Trophoblast cell (in vitro differentiated cells and primary cell): ENCODE data around the gene SLC12A3.

Experiments used
- DNase-seq, 2 donors: peaks; one replicate each; pipeline ENCODE4 v3.0.0-alpha.2; 2016
- H2AFZ ChIP-seq: 2 replicates; pipeline ENCODE4 v1.6.1; 2013; ENCODE audit warnings: low read length, moderate library complexity, mild to moderate bottlenecking; ENCODE audit not compliant: insufficient read depth, poor library complexity
- H2AK5ac ChIP-seq: 2 replicates; pipeline ENCODE4 v1.6.1; 2013; ENCODE audit warnings: mild to moderate bottlenecking, low read length
- H2BK120ac ChIP-seq: 2 replicates; pipeline ENCODE4 v1.6.1; 2013; ENCODE audit warnings: low read length, mild to moderate bottlenecking, moderate library complexity; ENCODE audit not compliant: insufficient read depth, poor library complexity
- H2BK12ac ChIP-seq: 2 replicates; pipeline ENCODE4 v1.6.1; 2013; ENCODE audit warnings: mild to moderate bottlenecking, low read length, moderate library complexity
- H2BK5ac ChIP-seq: 2 replicates; pipeline ENCODE4 v1.6.1; 2013; ENCODE audit warnings: low read length, low read depth, moderate library complexity, mild to moderate bottlenecking; ENCODE audit not compliant: poor library complexity
- H3K14ac ChIP-seq: 2 replicates; pipeline ENCODE4 v1.6.1; 2013; ENCODE audit warnings: mild to moderate bottlenecking, low read length
- H3K18ac ChIP-seq: 2 replicates; pipeline ENCODE4 v1.6.1; 2013; ENCODE audit warnings: mild to moderate bottlenecking, low read length
- H3K23ac ChIP-seq: 2 replicates; pipeline ENCODE4 v1.6.1; 2013; ENCODE audit warnings: low read length
- H3K27ac ChIP-seq: 2 replicates; pipeline ENCODE4 v1.5.1; 2013; ENCODE audit warnings: low read depth, mild to moderate bottlenecking, inconsistent platforms, low read length, moderate library complexity
- H3K27me3 ChIP-seq: 2 replicates; pipeline ENCODE4 v1.6.1; 2013; ENCODE audit warnings: inconsistent platforms, mild to moderate bottlenecking, low read length, moderate library complexity; ENCODE audit not compliant: insufficient read depth
- H3K36me3 ChIP-seq, 2 experiments: 1 replicate in 1 of 2; 2 replicates in 1 of 2; pipeline ENCODE4 v1.6.1; 2013; ENCODE audit warnings: low read length in 2 of 2, mild to moderate bottlenecking in 2 of 2, moderate library complexity in 1 of 2; ENCODE audit not compliant: insufficient read depth in 2 of 2, control insufficient read depth in 1 of 2
- H3K4ac ChIP-seq: 2 replicates; pipeline ENCODE4 v1.6.1; 2013; ENCODE audit warnings: low read depth, mild to moderate bottlenecking, low read length, moderate library complexity
- H3K4me1 ChIP-seq, 2 experiments: 1 replicate in 1 of 2; 2 replicates in 1 of 2; pipeline ENCODE4 v1.6.1; 2013; ENCODE audit warnings: low read length in 2 of 2, mild to moderate bottlenecking in 2 of 2, moderate library complexity in 1 of 2; ENCODE audit not compliant: insufficient read depth in 2 of 2, control insufficient read depth in 1 of 2
- H3K4me2 ChIP-seq: 2 replicates; pipeline ENCODE4 v1.6.1; 2013; ENCODE audit warnings: inconsistent platforms, mild to moderate bottlenecking, low read length, moderate library complexity
- H3K4me3 ChIP-seq: 2 replicates; pipeline ENCODE4 v1.5.1; 2013; ENCODE audit warnings: mild to moderate bottlenecking, low read depth, low read length, inconsistent platforms
- H3K79me1 ChIP-seq: one replicate; pipeline ENCODE4 v1.6.1; 2013; ENCODE audit warnings: low read length
- H3K79me2 ChIP-seq: 2 replicates; pipeline ENCODE4 v1.6.1; 2013; ENCODE audit warnings: low read length, mild to moderate bottlenecking; ENCODE audit not compliant: control insufficient read depth, insufficient read depth, poor library complexity
- H3K9ac ChIP-seq: 2 replicates; pipeline ENCODE4 v1.6.1; 2013; ENCODE audit warnings: mild to moderate bottlenecking, low read length
- H3K9me3 ChIP-seq: 2 replicates; pipeline ENCODE4 v1.6.1; 2013; ENCODE audit warnings: low read depth, mild to moderate bottlenecking, control low read depth, inconsistent platforms, low read length; ENCODE audit not compliant: insufficient read depth
- H4K12ac ChIP-seq: 2 replicates; pipeline ENCODE4 v1.6.1; 2013; ENCODE audit warnings: low read depth, mild to moderate bottlenecking, low read length, moderate library complexity
- H4K8ac ChIP-seq: 2 replicates; pipeline ENCODE4 v1.6.1; 2013; ENCODE audit warnings: low read depth, mild to moderate bottlenecking, low read length, moderate library complexity
- H4K91ac ChIP-seq: one replicate; pipeline ENCODE4 v1.6.1; 2013; ENCODE audit warnings: low read depth, mild to moderate bottlenecking, low read length, moderate library complexity
- WGBS: extraction: QIAGEN DNeasy Blood & Tissue Kit; methylation state at CpG from one replicate; pipeline ENCODE4 v1.1.7; 2013; ENCODE audit warnings: missing lambda C conversion rate; ENCODE audit not compliant: insufficient read length, insufficient coverage; ENCODE audit errors: extremely low coverage; 5-methylcytosine and 5-hydroxymethylcytosine counted together

The SLC12A3 gene

DNA sequence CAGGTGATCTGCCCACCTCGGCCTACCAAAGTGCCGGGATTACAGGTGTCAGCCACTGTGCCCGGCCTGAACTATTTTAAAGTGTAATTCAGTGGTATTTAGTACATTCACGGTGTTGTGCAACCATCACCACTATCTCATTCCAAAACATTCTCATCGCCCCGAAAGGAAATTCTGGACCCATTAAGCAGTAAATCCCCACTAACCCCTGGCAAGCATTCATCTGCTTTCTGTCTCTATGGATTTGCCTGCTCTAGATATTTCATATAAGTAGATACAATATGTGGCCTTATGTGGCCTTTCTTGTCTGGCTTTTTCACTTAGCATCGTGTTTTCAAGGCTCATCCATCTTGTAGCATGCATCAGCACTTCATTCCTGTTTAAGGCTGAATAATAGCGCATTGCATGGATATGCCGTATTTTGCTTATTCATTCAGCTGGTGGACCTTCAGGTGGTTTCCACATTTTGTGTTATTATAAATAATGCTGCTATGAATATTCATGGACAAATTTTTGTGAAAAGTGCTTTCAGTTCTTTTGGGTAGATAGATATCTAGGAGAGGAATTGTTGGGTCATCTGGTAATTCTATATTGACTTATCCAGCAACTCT is 58.6 kb downstream of the SLC12A3 start:
- no peak overlapping the region for H3K14ac ChIP-seq
- no peak overlapping the region for H3K4ac ChIP-seq
- WGBS: no CpG with 5 or more reads among the region's 9 CpGs
- H3K4me1 ChIP-seq: peaks cover 13 to 16% of the 10 kb centered on the region in 2 experiments
- no peak overlapping the region for H3K23ac ChIP-seq
- H2BK120ac ChIP-seq: no peak overlapping the region
- no peak overlapping the region for H2BK12ac ChIP-seq
- no peak overlapping the region for H2AK5ac ChIP-seq
- H3K4me3 ChIP-seq: no peak overlapping the region
- no peak overlapping the region for H4K8ac ChIP-seq
- H3K4me2 ChIP-seq: no peak overlapping the region
- no peak overlapping the region for H2AFZ ChIP-seq
- no peaks in the 10 kb centered on the region for H3K36me3 ChIP-seq
- DNase-seq: peak; percentile 57 to 70
- no peak overlapping the region for H3K18ac ChIP-seq
- no peak overlapping the region for H2BK5ac ChIP-seq
- no peaks in the 10 kb centered on the region for H3K9me3 ChIP-seq
- no peaks in the 10 kb centered on the region for H3K79me2 ChIP-seq
- H3K9ac ChIP-seq: no peak overlapping the region
- H3K79me1 ChIP-seq: peaks cover 6% of the 10 kb centered on the region
- H3K27me3 ChIP-seq: no peaks in the 10 kb centered on the region
- no peak overlapping the region for H4K91ac ChIP-seq
- H4K12ac ChIP-seq: no peak overlapping the region
- no peak overlapping the region for H3K27ac ChIP-seq

DNA sequence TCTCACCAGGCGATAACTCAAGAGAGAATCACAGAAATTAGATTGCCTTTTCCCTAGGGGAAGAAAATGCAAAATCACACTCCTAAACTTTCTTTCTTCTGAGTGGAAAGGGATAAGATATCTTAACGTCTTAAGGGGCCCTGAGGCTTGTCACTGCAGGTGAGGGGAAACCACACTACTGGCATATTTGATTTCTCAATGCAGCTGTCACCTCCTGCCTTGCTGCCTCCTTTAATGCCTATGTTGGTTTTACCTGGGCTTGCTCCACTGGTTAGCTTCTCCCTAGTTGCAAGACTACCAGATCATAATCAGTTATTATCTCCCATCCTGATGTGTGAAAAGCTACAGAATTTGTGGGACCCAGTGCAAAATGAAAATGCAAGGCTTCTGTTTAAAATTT is 62.5 kb downstream of the SLC12A3 start:
- Histone ChIP-seq H4K91ac (no peak overlapping the region), H3K4me1 (peaks cover 3 to 5% of the 10 kb centered on the region in 2 experiments), H3K27me3 (no peaks in the 10 kb centered on the region), H3K14ac (no peak overlapping the region), H3K36me3 (no peaks in the 10 kb centered on the region), H4K8ac (no peak overlapping the region), H3K9ac (no peak overlapping the region), H3K4me2 (no peak overlapping the region), H4K12ac (no peak overlapping the region), H2BK120ac (no peak overlapping the region), H3K23ac (no peak overlapping the region), H2AFZ (no peak overlapping the region), H3K4ac (no peak overlapping the region), H3K18ac (no peak overlapping the region), H2BK12ac (no peak overlapping the region), H3K27ac (no peak overlapping the region), H2BK5ac (no peak overlapping the region), H3K79me1 (peaks cover 12% of the 10 kb centered on the region), H3K9me3 (no peaks in the 10 kb centered on the region), H3K79me2 (peaks cover 8% of the 10 kb centered on the region), H3K4me3 (no peak overlapping the region), H2AK5ac (no peak overlapping the region)
- no peak for DNase-seq
- no CpG with 5 or more reads among the region's 2 CpGs for WGBS

DNA sequence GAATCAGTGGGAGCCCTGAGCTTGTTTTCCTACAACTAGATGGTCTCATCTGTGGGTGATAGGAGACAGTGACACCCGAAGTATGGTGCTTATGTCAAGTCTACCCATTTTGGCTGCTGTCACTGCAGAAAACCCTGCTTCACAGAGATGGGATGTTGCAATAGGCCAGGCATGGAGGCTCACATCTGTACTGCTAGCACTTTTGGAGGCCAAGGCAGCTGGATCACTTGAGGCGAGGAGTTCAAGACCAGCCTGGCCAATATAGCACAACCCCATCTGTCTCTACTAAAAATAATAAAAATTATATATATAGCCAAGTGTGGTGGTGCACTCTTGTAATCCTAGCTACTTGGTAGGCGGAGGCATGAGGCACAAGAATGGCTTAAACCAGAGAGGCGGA is 64.6 kb downstream of the SLC12A3 start:
- no peaks in the 10 kb centered on the region for H3K27me3 ChIP-seq
- H3K23ac ChIP-seq: no peak overlapping the region
- H4K8ac ChIP-seq: no peak overlapping the region
- no peaks in the 10 kb centered on the region for H3K9me3 ChIP-seq
- no peak overlapping the region for H3K4me2 ChIP-seq
- H3K14ac ChIP-seq: no peak overlapping the region
- no peak overlapping the region for H4K91ac ChIP-seq
- no peaks in the 10 kb centered on the region for H3K36me3 ChIP-seq
- no peak overlapping the region for H2BK12ac ChIP-seq
- no peak overlapping the region for H2AK5ac ChIP-seq
- no peak overlapping the region for H3K18ac ChIP-seq
- H3K4ac ChIP-seq: no peak overlapping the region
- peaks cover 3 to 8% of the 10 kb centered on the region in 2 experiments for H3K4me1 ChIP-seq
- H3K79me2 ChIP-seq: peaks cover 12% of the 10 kb centered on the region
- H3K27ac ChIP-seq: no peak overlapping the region
- H4K12ac ChIP-seq: no peak overlapping the region
- no CpG with 5 or more reads among the region's 4 CpGs for WGBS
- no peak overlapping the region for H3K9ac ChIP-seq
- H2BK120ac ChIP-seq: no peak overlapping the region
- no peak overlapping the region for H2BK5ac ChIP-seq
- DNase-seq: no peak
- H3K4me3 ChIP-seq: no peak overlapping the region
- H3K79me1 ChIP-seq: peaks cover 15% of the 10 kb centered on the region
- no peak overlapping the region for H2AFZ ChIP-seq

DNA sequence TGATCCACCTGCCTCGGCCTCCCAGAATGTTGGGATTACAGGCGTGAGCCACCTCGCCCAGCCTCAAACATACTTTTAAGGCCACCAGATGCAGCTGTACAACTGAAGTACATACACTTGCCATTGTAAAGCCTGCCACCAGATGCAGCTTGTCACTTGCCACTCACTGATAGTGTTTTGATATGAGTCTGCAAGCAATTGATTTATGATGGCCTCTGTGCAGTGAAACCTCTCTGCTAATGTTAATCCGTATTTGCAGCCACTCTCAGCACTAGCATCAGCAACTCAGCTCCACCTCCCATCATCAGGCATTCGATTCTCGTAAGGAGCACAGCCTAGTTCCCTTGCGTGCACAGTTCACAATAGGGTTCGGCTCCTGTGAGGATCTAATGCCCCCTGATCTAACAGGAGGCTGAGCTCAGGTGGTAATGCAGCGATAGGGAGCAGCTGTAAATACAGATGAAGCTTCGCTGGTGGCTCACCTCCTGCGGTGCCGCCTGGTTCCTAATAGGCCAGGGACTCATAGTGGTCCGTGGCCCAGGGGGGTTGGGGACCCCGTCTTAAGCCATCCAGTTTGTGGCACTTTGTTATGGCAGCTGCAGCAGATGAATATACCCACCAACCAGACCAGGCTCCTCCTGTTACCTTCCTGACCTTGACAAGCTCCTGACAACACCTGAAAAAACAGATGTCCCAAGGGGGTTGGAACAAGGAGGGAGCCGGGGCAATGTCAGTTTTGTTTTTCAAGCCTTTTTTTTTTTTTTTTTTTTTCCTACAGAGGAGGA is 65.7 kb downstream of the SLC12A3 start:
- no peak overlapping the region for H2AFZ ChIP-seq
- peak in 1 of 2 donors; percentile 20 for DNase-seq
- H3K79me2 ChIP-seq: peaks cover 12% of the 10 kb centered on the region
- H3K36me3 ChIP-seq: peaks cover 0 to 3% of the 10 kb centered on the region in 2 experiments
- H2BK12ac ChIP-seq: peak overlapping the region; percentile 37
- H3K4ac ChIP-seq: no peak overlapping the region
- peak overlapping the region; percentile 56 for H4K8ac ChIP-seq
- H3K18ac ChIP-seq: no peak overlapping the region
- no peak overlapping the region for H4K12ac ChIP-seq
- no peak overlapping the region for H3K14ac ChIP-seq
- no peak overlapping the region for H3K9ac ChIP-seq
- H3K23ac ChIP-seq: no peak overlapping the region
- peaks cover 3 to 8% of the 10 kb centered on the region in 2 experiments for H3K4me1 ChIP-seq
- H3K27me3 ChIP-seq: no peaks in the 10 kb centered on the region
- WGBS: no CpG with 5 or more reads among the region's 15 CpGs
- no peak overlapping the region for H3K27ac ChIP-seq
- H3K4me2 ChIP-seq: no peak overlapping the region
- H2BK120ac ChIP-seq: no peak overlapping the region
- H3K9me3 ChIP-seq: no peaks in the 10 kb centered on the region
- peak overlapping the region; percentile 45 for H2AK5ac ChIP-seq
- no peak overlapping the region for H3K4me3 ChIP-seq
- peak overlapping the region; percentile 16 for H4K91ac ChIP-seq
- H3K79me1 ChIP-seq: peaks cover 15% of the 10 kb centered on the region
- H2BK5ac ChIP-seq: no peak overlapping the region
